HFFc6 (cell line): ENCODE results near the gene CRTC1. TPM values are rescaled to one million over a fixed set of nuclear protein-coding genes. Genes with fewer than 3 reads are reported as not detected.
"Not testable (repeated sequence)": the region's sequence is repeated elsewhere in the genome, so short reads cannot be mapped to it uniquely, and the experiment has no call there.

Experiments
- DNase-seq: peaks from one replicate; pipeline ENCODE4 v3.0.0-alpha.2; 2018
- H3K27ac Mint-ChIP-seq: 2 replicates; pipeline ENCODE4 v1.8.0; 2020; ENCODE audit warnings: mild to moderate bottlenecking, mixed read lengths
- H3K27me3 Mint-ChIP-seq: 2 replicates; pipeline ENCODE4 v1.8.0; 2021; ENCODE audit warnings: mild to moderate bottlenecking, moderate library complexity, mixed read lengths; ENCODE audit not compliant: insufficient read depth
- H3K36me3 Mint-ChIP-seq: 2 replicates; pipeline ENCODE4 v1.8.0; 2021; ENCODE audit warnings: low read depth, mixed read lengths
- H3K4me1 Mint-ChIP-seq: 2 replicates; pipeline ENCODE4 v1.8.0; 2020; ENCODE audit warnings: low read depth, mixed read lengths
- H3K4me3 Mint-ChIP-seq: 2 replicates; pipeline ENCODE4 v1.8.0; 2020; ENCODE audit warnings: mild to moderate bottlenecking, moderate library complexity, mixed read lengths
- H3K9me3 Mint-ChIP-seq: 2 replicates; pipeline ENCODE4 v1.8.0; 2020; ENCODE audit warnings: mild to moderate bottlenecking, mixed read lengths
- CTCF ChIP-seq: fragments of 200-600 bp; sonication (generic); IDR thresholded peaks from 2 replicates; pipeline ENCODE4 v1.5.0; 2021; ENCODE audit warnings: antibody characterized with exemption, mild to moderate bottlenecking
- total RNA-seq, 6 experiments: library from RNA; stranded (reverse); fragmentation: NEBNext Ultra II Directional; extraction: Animal tissue kit (Norgen Biotek cat#: 25700); gene quantifications; 2 replicates in 1 of 6; 3 replicates in 5 of 6; pipeline ENCODE4 v1.2.3, GENCODE V29; 2021

CRTC1 gene
- total RNA-seq, 6 experiments from 2014 or later: 11.8 to 14.5 (median 13.4) TPM

GRCh38 chr19:18804643-18805042, 121.2 kb downstream of the CRTC1 start:
- no peak for DNase-seq
- no peak for TF ChIP-seq CTCF
- H3K4me3 Mint-ChIP-seq: no peak overlapping the region
- no peak overlapping the region for H3K27ac Mint-ChIP-seq
- no peaks in the 10 kb centered on the region for H3K9me3 Mint-ChIP-seq
- H3K27me3 Mint-ChIP-seq: peaks cover 9% of the 10 kb centered on the region
- peaks cover 9% of the 10 kb centered on the region for H3K4me1 Mint-ChIP-seq
- no peaks in the 10 kb centered on the region for H3K36me3 Mint-ChIP-seq

GRCh38 chr19:18807861-18808331, 124.4 kb downstream of the CRTC1 start:
- DNase-seq: peak; percentile 54
- no peaks in the 10 kb centered on the region for H3K9me3 Mint-ChIP-seq
- TF ChIP-seq CTCF: no peak

GRCh38 chr19:18809149-18809868, 125.8 kb downstream of the CRTC1 start:
- DNase-seq: peak; percentile 76
- Mint-ChIP-seq H3K27me3 (peaks cover 7% of the 10 kb centered on the region), H3K36me3 (no peaks in the 10 kb centered on the region), H3K4me1 (peaks cover 12% of the 10 kb centered on the region), H3K27ac (peak overlapping the region; percentile 55), H3K9me3 (no peaks in the 10 kb centered on the region), H3K4me3 (peak overlapping the region; percentile 64)
- no peak for TF ChIP-seq CTCF

More at GRCh38 chr19:18807861-18808331, 124.4 kb downstream of the CRTC1 start:
- peaks cover 12% of the 10 kb centered on the region for H3K4me1 Mint-ChIP-seq
- H3K27me3 Mint-ChIP-seq: peaks cover 7% of the 10 kb centered on the region
- no peaks in the 10 kb centered on the region for H3K36me3 Mint-ChIP-seq
- H3K27ac Mint-ChIP-seq: no peak overlapping the region; the same call in 1 of the 2 replicates
- H3K4me3 Mint-ChIP-seq: no peak overlapping the region

- H3K27me3 Mint-ChIP-seq, H3K9me3 Mint-ChIP-seq, H3K4me3 Mint-ChIP-seq, DNase-seq, H3K36me3 Mint-ChIP-seq, H3K27ac Mint-ChIP-seq: not testable (repeated sequence)
- peaks cover 12% of the 10 kb centered on the region for H3K4me1 Mint-ChIP-seq
Measured at GRCh38 chr19:18811638-18812037, 128.2 kb downstream of the CRTC1 start.

- H3K27me3 Mint-ChIP-seq: peaks cover 7% of the 10 kb centered on the region
- H3K4me1 Mint-ChIP-seq: peaks cover 8% of the 10 kb centered on the region
- no peaks in the 10 kb centered on the region for H3K9me3 Mint-ChIP-seq
- no peak for DNase-seq
- no peak for TF ChIP-seq CTCF
- no peak overlapping the region for H3K27ac Mint-ChIP-seq
- H3K36me3 Mint-ChIP-seq: no peaks in the 10 kb centered on the region
- no peak overlapping the region for H3K4me3 Mint-ChIP-seq
Measured at GRCh38 chr19:18814063-18814462, 130.6 kb downstream of the CRTC1 start.

- no peak for TF ChIP-seq CTCF
- Mint-ChIP-seq H3K27me3 (peaks cover 7% of the 10 kb centered on the region), H3K4me3 (no peak overlapping the region), H3K36me3 (no peaks in the 10 kb centered on the region), H3K9me3 (no peaks in the 10 kb centered on the region), H3K4me1 (no peaks in the 10 kb centered on the region), H3K27ac (no peak overlapping the region)
- no peak for DNase-seq
Measured at GRCh38 chr19:18815673-18816072, 132.2 kb downstream of the CRTC1 start.

- H3K4me3 Mint-ChIP-seq, DNase-seq, H3K9me3 Mint-ChIP-seq, H3K36me3 Mint-ChIP-seq, H3K27me3 Mint-ChIP-seq, H3K27ac Mint-ChIP-seq, H3K4me1 Mint-ChIP-seq: not testable (repeated sequence)
Measured at GRCh38 chr19:18816645-18817044, 133.2 kb downstream of the CRTC1 start.
